IPS DF 19.7 (cell line): Measurements from ENCODE around the gene PLPPR2.
"Not testable (repeated sequence)": the region's sequence is repeated elsewhere in the genome, so short reads cannot be mapped to it uniquely, and the experiment has no call there.

Experiments used
- DNase-seq: peaks from one replicate; pipeline ENCODE4 v3.0.0-alpha.2; 2013; ENCODE audit warnings: low read depth, low spot score

Gene PLPPR2

DNA sequence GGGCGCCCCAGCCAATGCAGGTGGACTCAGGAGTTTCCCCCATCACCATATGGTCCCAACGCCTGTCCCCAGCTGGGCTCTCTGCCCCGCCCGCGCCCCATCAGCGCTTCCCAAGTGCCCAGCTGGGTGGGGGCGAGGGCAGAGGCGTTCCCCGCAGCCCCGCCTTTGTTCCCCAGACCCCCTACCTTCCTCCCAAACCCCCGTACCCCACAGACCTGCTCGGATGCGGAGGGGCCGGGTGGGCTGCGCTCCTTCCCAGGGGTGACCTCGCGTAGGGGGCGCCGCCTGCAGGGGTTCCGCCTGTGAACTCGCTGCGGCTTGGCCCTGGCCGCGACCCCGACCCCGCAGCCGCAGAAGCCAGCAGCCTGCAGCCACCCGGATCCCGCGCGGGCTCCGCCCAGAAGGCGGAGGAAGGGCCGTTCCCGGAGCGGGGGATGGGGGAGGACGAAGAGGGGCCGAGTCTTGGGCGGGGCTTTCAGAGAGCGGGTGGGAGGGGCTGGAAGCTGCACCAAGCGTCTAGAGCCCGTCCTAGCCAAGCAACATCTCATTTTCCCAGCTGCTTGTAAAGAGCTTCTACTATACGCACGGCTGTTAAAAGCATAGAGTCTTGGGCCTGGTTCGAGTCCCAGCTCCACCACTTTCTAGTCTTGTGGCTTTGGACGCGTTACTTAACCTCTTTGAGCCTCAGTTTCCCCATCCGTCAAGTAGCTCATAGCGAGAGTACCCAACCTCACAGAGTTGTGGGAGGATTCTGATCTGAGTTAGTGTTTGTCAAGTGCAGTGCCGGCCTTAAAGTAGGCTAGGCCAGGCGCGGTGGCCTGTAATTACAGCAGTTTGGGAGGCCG lies 15.8 kb upstream of the PLPPR2 start, which contains the start of gene RAB3D:
Gene RAB3D, minus strand, starts transcription at position 404 of the 845 bp plus-strand sequence. CDS start 2,258 bp downstream, outside the sequence.
- peak; percentile 71 for DNase-seq

DNA sequence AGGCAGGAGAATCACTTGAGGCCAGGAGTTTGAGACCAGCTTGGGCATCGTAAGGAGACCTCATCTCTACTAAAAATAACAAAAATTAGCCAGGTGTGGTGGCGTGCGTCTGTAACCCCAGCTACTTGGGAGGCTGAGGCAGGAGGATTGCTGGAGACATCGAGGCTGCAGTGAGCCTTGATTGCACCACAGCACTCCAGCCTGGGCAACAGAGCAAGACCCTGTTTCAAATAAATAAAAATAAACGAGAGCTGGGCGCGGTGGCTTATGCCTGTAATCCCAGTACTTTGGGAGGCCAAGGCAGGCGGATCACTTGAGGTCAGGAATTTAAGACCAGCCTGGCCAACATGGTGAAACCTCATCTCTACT lies 15.1 kb upstream of the PLPPR2 start:
- DNase-seq = not testable (repeated sequence)

DNA sequence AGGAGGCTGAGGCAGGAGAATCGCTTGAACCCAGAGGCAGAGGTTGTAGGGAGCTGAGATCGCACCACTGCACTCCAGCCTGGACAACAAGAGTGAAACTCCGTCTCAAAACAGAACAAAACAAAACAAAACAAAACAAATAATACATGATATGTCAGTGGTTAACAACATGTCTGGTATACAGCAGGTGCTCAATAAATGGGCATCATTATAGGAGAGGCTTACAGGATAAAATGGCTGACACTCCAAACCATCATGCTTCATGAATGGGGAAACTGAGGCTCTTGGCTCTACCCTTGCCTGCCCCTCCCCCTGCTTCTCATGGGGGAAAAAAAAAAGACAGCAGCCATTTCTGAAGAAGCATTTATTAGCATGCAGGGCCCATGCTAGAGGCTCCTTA lies 12.8 kb upstream of the PLPPR2 start:
- no peak for DNase-seq

DNA sequence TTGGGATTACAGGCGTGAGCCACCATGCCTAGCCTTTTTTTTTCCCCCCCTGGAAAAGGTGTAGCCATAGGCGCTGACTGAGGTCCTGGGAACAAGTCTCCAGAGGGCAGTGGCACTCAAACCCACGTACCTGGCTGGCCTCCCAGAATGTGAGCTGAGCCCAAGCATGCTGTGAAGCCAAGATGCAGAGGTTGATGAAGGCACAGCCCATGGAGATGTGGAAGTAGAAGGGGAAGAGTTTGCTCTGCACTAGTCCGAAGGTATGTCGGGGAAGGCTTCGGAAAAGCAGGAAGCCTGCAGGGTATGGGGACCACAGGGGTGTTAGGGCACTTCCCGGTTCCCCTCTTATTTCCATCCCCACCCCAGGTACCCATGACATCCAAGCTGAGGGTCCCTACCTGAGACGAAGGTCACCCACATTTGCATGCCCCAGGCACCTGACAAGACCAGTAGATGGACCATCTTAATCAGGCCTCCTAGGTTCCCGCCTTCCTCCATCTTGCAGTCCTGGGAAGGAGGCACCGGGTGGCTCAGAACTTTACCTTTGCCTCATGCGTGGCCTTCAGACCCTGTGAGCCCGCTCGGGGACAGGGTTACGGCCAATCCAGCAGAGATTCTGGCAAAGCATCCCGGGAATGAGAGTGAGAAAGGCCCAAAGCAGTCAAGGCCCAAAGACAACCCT lies 10.0 kb upstream of the PLPPR2 start:
- DNase-seq = no peak

DNA sequence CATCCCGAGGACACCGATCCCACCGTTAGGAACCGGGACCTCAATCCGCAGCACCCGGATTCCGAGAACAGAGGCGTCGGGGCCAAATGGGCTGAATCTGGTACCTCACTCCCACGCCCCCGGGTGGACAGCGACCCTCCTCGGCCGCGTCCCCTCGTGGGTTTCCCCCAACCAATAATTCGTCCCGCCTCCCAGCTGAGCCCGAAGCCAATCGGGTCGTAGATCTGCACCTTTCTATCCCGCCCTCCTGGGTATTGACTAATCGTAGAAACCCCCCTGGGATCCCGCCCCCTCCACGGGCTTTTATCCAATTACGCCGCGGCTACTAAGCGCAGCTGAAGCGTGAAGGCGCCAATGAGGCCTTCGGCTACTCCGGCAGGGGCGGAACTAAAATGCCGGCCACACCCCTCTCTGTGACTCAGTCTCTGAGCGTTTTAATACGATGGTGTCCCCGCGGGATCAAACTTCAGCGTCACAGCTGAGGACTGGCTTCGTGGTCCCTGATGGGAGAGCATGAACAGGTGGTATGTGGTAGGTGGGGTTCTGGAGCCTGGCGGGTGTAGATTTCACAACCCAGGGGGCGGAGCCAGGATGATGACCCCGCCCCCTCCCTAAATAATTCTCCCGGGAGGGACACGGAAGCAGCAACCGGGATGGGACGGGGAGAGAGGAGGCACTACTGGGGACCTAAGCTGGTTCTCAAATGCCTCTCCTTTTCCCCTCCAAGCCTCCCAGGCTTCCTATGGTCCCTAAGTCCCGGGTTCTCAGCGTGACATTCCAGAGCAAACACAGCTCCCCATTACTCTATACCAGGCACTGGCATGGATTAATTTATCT lies 8.9 kb upstream of the PLPPR2 start, which contains the start of the genes CCDC159 and TMEM205:
Gene CCDC159, plus strand, starts transcription at position 416 of the 837 bp plus-strand sequence. Its CDS starts 88 bp downstream, at position 504.
Gene TMEM205, minus strand, starts transcription at position 165 of the 837 bp plus-strand sequence. CDS start 649 bp downstream, outside the sequence.
- peak; percentile 97 for DNase-seq

DNA sequence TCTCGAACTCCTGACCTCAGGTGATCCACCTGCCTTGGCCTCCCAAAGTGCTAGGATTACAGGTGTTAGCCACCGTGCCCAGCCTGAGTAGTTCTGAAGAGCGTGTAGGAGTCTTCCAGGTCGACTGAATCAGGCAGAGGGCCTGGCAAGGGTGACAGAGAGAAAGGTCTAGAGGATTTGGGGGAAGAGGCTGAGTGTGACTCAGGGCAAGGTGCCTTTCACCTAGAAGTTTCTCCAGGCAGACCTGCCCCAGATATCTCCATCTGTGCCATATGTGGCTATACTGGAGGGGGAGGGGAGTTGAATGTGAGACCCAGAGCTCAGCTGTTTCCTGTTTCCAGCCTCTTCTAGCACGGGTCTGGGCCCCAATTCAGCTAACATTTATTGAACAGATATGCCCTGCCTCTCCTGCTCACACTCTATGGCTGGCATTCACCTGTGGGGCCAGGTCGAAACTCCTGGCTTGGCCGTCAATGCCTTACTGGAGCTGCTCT lies 7.6 kb upstream of the PLPPR2 start:
- no peak for DNase-seq

DNA sequence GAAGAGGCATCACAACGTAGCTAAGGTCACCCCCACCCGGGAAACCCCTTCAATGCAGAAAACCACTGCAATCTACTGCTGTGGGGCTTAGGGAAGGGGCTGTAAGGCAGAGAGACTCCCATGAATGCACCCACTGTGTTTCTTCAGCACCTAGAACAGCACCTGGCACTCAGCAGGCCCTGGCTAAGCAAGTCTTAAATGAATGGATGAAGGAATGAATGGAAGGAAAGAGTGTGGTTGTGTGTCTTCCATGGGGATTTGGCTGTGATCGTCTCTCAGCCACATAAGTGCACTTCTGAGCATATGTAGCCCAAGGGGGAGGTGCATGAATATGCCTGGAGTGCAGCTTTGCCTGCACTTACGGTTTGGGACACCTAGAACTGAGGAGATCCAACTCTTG lies 6.1 kb upstream of the PLPPR2 start:
- no peak for DNase-seq

DNA sequence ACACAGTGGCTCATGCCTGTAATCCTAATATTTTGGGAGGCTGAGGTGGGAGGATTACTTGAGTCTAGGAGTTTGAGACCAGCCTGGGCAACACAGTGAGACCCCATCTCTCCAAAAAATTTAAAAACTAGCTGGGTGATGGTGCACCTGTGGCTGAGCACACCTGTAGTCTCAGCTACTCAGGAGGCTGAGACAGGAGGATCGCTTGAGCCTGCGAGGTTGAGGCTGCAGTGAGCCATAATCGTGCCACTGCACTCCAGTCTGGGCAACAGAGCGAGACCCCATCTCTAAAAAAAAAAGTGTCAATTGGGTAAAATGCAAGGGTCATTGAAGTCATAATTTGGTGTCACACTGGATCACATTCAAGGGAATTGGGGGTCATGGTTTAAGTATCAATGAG lies 1.1 kb upstream of the PLPPR2 start:
- not testable (repeated sequence) for DNase-seq

DNA sequence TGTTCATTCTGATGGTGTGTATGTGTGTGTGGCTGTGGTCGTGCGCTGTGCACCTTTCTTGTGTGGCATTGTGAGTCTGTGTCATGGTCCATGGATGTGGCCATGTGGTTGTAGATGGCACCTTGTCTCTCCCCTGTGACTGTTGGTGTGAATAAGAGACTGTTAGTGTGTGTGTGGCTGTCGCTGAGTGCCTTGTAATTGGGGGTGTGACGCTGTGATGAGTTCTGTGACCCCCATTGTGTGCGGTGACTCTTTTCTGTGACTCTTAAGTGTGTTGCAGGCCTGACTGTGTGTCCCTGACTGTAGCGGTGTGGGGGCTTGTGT lies 804 bp downstream of the PLPPR2 start:
- no peak for DNase-seq

DNA sequence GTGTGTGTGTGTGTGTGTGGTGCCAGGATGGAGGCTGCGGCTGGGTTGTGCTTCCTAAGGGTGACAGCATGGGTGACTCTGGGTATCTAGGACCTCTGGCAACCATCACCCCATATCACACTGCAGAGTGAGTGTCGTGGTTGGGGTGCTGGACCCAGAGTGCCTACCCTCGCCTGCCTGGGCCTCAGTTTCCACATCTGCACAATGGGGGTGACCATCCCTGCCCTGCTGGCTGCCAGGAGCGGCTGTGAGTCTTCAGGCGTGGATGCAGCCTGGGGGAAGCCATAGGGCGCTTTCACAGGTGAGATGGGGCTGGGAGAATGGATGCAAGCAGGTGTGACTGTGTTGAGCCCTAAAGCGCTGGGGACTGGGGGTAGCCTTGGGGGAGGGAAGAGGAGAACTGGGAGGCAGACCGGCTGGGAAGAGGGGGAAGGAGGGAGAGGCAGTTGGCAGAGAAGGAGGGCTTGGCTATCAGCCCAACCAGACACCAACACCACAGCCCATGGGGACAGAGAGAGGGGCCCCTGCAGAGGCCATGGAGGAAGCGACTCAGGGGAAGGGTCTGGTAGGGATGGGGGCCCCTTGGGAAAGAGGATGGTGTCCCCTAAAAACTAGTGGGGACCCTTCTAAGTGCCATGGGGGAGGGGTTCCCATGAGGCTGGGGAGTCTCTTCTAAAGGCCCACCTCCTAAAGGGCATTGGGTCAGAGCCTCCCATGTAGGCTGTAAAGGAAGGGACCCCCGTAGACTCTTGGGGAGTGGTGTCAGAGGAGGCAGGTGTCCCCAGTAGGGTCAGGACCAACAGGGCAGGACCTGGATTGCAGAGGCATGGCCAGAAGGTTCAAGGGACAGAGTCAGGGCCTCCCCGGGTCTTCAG lies 1.7 kb downstream of the PLPPR2 start:
- no peak for DNase-seq

DNA sequence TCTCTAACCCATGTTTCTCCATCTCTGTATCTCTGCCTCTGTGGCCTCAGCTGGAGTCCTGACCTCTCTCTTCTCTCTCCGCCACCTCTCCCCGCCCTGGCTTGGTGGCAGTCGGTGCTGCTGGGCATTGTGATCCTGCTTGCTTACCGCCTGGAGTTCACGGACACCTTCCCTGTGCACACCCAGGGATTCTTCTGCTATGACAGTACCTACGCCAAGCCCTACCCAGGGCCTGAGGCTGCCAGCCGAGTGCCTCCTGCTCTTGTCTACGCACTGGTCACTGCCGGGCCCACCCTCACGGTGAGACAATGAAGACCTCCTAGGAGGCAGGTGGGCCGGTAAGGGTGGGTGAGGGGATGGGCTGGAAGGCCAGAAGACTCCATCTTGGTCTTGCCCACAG lies 4.2 kb downstream of the PLPPR2 start:
- DNase-seq = no peak

DNA sequence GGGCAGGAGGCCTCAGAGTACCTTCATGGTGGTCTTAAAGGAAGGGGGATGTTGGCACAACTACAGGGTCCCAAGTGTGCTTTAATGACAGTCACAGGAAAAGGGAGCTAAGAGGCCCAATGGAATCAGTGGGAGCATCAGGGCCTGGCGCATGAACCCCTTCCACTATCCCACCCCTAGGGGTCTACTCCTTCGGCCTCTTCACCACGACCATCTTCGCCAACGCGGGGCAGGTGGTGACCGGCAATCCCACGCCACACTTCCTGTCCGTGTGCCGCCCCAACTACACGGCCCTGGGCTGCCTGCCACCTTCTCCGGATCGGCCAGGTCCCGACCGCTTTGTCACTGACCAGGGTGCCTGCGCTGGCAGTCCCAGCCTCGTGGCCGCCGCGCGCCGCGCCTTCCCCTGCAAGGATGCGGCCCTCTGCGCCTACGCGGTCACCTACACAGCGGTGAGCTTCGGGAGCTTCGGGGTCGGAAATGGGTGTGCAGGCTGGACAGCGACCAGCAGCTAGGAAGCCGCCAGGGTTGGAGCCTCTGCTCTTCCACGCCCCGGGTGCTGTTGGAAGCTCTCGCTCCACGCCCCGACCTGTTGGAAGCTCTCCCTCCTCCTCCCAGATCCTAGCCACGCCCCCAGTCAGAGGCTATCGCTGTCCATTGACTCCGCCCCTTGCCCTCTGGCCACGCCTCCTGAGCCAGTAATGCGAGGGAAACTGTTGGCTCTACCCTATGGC lies 6.0 kb downstream of the PLPPR2 start:
- no peak for DNase-seq

DNA sequence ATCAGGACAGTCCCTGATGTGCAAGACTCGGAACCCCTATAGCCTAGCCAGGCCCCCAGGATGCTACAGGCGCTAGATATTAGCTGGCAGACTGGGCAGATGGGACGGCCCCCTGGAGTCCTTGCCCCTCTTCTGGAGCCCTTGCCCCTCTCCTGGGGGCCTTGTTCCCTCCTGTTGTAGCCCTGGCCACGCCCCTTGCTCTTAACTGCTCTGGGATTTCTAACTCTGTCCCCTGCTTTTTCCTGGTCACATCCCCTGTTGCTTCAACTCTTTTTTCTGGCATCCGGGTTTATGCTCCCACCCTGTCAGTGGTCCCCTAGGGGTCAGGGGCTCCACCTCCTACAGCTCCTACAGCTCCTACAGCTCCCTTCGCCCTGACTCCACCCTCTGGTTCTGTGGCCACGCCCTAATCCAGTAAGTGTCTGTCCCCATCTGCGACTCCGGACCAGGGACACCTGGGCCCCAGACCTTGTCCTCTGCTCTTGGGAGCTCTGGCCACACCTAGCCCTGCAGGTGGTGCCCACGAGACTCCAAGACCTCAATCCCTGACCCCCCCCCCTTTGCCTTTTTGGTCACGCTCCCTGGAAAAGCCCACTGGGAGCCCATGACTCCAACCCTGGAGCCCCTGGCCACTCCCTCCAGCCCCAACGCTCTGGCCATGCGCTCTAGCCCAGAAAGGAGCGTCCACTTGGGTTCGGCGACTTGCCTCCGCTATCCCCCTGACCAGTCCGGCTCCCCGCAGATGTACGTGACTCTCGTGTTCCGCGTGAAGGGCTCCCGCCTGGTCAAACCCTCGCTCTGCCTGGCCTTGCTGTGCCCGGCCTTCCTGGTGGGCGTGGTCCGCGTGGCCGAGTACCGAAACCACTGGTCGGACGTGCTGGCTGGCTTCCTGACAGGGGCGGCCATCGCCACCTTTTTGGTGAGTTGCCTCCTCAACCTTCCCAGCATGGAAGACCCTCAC lies 6.8 kb downstream of the PLPPR2 start:
- no peak for DNase-seq

DNA sequence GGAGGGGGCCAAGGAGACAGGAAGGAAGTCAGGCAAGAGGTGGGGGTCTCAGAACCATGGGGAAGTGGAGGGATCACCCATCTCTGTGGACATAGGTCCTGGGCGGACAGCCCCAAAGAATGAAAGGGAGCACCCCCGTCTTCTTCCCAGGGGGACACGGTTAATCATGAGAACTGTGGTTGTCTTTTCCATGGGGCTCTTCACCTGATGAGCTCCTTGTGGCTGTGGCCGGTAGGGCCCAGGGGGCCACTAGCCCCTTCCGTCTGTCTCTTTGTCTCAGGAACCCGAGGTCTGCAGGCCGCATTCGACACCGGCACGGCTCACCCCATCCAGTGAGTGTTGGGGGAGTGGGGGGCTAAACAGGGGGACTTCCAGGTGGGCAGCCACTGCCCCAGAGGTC lies 8.6 kb downstream of the PLPPR2 start:
- DNase-seq = no peak

DNA sequence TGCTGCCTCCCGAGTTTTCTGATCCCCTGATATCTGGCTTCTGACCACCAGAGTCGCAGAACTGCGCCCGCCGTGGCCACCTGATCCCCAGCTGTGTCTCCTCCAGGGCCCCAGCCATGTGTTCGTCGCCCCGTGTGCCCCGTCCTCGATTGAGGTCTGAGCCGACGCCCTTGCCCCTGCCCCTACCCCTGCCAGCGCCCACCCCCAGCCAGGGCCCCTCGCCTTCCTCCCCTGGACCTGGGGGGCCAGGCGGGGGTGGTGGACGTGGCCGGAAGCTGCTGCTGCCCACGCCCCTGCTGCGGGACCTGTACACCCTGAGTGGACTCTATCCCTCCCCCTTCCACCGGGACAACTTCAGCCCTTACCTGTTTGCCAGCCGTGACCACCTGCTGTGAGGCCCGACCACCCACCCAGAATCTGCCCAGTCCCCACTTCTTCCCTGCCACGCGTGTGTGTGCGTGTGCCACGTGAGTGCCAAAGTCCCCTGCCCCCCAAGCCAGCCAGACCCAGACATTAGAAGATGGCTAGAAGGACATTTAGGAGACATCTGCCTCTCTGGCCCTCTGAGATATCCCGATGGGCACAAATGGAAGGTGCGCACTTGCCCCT lies 9.2 kb downstream of the PLPPR2 start:
- DNase-seq = no peak

DNA sequence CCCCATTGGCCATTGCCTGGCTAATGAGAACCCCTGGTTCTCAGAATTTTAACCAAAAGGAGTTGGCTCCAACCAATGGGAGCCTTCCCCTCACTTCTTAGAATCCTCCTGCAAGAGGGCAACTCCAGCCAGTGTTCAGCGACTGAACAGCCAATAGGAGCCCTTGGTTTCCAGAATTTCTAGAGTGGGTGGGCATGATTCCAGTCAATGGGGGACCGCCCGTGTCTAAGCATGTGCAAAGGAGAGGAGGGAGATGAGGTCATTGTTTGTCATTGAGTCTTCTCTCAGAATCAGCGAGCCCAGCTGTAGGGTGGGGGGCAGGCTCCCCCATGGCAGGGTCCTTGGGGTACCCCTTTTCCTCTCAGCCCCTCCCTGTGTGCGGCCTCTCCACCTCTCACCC lies 9.7 kb downstream of the PLPPR2 start:
- no peak for DNase-seq

DNA sequence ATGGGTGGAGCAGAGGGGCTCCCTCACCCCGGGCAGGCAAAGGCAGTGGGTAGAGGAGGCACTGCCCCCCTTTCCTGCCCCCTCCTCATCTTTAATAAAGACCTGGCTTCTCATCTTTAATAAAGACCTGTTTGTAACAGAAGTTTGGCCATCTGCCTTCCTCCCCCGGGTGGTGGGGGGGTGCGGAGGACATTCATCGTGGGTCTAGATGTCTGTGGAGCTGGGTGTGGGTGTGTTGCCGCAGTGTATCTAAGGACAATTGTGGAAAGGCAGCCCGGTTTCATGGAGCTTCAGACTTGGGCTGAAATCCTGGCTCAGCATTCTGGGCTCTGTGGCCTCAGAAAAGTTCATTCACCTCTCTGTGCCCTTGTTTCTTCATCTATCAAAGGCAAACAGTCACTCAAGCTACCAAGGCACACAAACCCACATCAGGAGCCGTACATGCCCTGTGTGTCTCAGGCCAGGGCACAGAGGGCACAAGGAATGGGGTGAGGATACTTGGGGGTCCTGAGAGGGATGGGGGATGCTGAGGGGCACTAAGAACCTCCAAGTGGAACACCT lies 10.4 kb downstream of the PLPPR2 start:
- no peak for DNase-seq

DNA sequence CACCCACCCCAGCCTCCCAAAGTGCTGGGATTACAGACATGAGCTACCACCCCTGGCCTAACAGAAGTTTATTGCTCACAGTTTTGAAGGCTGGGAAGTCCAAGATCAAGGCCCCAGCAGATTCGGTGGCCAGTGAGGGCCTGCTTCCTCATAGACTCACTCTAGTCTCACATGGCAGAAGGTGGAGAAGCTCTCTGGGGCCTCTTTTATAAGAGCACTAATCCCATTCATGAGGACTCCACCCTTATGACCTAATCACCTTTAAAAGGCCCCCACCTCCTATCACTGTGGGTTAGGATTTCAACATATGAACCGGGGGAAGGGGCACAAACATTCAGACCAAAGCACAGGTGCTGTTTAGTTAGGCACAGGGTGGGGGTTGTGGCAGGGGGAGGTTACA lies 12.3 kb downstream of the PLPPR2 start:
- DNase-seq = no peak
